GM21423 (cell line): ENCODE results near the gene PKIG.

Source experiments
- ATAC-seq: cut with Tn5 transposase; IDR thresholded peaks from one replicate; pipeline ENCODE4 v1.9.1; 2021; ENCODE audit warnings: mild to moderate bottlenecking, moderate library complexity; ENCODE audit not compliant: unreplicated experiment

The PKIG gene

GRCh38 chr20:44656448-44656847 is 74.1 kb downstream of the PKIG start:
- ATAC-seq: no peak

GRCh38 chr20:44657875-44658274 is 75.5 kb downstream of the PKIG start:
- ATAC-seq: no peak

GRCh38 chr20:44658810-44659209 is 76.4 kb downstream of the PKIG start:
- no peak for ATAC-seq

- no peak for ATAC-seq
These were observed 77.6 kb downstream of the PKIG start for GRCh38 chr20:44659931-44660330.

GRCh38 chr20:44660581-44660980 is 78.2 kb downstream of the PKIG start:
- ATAC-seq: no peak

GRCh38 chr20:44662261-44662660 is 79.9 kb downstream of the PKIG start:
- no peak for ATAC-seq

- ATAC-seq: no peak
These were observed 81.8 kb downstream of the PKIG start for GRCh38 chr20:44664131-44664530.

- no peak for ATAC-seq
These were observed 83.7 kb downstream of the PKIG start for GRCh38 chr20:44666066-44666465.
